ENCODE measurements around the gene FAM174C.

FAM174C gene

DNA sequence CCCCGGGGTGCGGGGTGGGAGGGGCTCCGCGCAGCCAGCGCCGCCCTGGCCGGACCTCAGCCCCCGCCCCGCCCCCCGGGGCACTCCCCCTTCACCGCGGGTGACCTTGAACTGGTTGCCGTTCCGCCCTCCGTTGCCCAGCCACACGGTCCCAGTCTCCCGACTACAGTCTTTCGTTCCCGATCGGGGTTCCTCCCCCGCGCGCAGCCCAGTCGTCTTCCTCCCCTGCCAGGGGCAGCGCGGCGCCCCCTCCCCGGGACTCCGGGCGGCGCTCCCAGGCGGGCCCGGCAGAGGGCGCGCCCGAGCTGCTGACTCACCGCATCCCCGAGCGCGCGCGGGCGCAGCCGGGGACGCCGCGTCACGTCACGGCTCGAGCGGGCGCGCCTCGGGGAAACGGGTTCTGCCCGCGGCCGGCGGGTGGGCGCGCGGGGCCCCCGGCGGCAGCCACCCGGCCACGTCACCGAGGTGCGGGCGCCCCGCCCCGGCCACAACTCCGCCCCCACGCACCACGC, 26.5 kb upstream of the FAM174C start:
- TF ChIP-seq, protein P1, sequence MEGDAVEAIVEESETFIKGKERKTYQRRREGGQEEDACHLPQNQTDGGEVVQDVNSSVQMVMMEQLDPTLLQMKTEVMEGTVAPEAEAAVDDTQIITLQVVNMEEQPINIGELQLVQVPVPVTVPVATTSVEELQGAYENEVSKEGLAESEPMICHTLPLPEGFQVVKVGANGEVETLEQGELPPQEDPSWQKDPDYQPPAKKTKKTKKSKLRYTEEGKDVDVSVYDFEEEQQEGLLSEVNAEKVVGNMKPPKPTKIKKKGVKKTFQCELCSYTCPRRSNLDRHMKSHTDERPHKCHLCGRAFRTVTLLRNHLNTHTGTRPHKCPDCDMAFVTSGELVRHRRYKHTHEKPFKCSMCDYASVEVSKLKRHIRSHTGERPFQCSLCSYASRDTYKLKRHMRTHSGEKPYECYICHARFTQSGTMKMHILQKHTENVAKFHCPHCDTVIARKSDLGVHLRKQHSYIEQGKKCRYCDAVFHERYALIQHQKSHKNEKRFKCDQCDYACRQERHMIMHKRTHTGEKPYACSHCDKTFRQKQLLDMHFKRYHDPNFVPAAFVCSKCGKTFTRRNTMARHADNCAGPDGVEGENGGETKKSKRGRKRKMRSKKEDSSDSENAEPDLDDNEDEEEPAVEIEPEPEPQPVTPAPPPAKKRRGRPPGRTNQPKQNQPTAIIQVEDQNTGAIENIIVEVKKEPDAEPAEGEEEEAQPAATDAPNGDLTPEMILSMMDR (IDR thresholded peaks at IDR 0.05; ENCODE audit: low read depth, low read length): peak; percentile 29
- peak in 1 of 2 donors; percentile 86 for DNase-seq (ENCODE audit: low read depth in 2 of 2)
- H3K4me3 ChIP-seq (replicated peaks in 1 of 2; ENCODE audit: low read depth in 2 of 2, low read length in 2 of 2): peak overlapping the region; percentile 64 to 74

DNA sequence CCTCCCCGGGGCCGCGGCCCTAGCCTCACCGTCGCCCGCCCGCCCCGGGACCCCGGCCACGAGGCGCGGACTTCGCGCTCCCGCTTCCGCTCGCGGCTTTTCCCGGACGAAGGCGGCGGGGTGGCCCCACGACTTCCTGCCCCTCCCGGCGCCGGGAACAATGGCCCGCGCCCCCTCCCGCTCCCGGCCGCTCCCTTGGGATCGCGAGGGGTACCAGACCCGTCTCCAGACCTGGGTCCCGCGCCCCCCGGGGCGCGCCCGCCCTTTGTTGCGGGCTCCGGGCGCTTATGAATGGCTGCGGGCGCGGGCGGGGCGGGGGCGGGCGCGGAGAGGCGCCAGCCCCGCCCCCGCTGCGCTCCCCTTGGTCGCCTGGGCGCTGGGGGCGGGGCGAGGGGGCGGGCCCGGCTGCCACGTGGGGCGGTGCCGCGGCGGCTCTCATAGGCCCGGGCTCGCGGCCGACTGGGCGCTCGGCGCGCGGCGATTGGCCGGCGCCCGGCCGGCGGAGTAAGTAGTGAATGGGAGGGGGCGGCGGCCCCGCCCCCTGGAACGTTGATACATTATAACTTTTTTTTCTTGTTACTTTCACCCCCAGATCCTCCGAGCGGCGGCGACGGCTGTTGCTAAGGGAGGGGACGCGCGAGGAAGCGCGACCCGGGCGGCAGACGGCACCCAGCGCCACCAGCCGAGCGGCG, 25.9 kb upstream of the FAM174C start:
- DNase-seq (ENCODE audit: low read depth in 2 of 2): peak; percentile 96 to 98
- TF ChIP-seq, protein P1 (IDR thresholded peaks at IDR 0.05; ENCODE audit: low read depth, low read length): no peak
- H3K4me3 ChIP-seq (replicated peaks in 1 of 2; ENCODE audit: low read depth in 2 of 2, low read length in 2 of 2): peak overlapping the region; percentile 61 to 74

DNA sequence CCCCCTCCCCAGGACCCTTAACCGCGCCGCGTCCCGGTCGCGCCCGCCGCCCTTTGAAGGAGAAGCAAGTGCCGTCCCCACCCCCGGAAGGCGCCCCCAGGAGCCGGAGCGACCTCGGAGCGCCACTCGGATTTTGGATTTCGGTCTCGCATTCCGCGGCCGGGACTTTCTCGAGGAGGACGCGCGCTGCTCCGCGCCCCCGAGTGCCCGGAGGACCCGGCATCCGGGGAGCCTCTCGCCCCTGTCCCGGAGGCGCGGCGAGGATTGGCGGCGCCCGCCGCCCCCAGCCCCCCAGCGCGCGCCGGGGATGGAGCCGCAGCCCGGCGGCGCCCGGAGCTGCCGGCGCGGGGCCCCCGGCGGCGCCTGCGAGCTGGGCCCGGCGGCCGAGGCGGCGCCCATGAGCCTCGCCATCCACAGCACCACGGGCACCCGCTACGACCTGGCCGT, 25.3 kb upstream of the FAM174C start:
- no peak for DNase-seq (ENCODE audit: low read depth in 2 of 2)
- peak overlapping the region; percentile 67 to 81 for H3K4me3 ChIP-seq (replicated peaks in 1 of 2; ENCODE audit: low read depth in 2 of 2, low read length in 2 of 2)
- TF ChIP-seq, protein P1 (IDR thresholded peaks at IDR 0.05; ENCODE audit: low read depth, low read length): no peak

DNA sequence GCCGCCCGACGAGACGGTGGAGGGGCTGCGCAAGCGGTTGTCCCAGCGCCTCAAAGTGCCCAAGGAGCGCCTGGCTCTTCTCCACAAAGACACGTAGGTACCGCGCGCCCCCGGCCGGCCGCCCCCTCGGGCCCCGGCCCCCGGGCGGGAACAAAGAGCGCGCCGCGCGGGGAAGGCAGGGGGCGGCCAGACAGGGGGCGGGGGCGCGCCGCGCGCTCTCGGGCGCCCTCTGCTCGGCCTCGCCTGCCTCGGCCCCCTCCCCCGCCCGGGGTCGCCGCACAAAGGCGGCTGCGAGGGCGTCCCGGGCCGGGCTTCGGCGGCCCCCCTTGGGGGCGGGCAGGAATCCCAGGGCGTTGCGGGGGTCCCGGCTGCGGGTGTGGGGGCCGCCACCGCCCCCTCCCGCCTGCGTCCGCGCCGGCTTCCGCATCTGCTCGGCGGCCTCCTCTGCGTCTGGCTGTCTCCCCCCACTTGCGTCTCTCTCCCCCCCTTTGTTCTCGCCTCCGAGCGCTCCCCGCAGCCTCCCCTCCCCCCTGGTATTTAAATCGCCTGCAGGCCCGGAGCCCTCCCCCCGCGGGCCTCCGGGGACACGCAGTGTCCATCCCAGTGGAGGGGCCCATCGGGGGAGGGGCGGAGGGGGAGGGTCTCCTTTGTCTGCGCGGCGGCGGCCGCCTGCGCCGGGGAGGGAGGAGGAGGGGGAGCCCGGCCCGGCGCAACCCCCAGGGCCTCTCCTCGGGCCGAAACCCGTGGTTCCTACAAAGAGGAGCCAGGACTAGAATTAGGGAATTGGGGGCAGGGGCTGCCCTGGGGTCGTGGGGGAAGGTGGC, 24.7 kb upstream of the FAM174C start:
- peak overlapping the region; percentile 67 to 81 for H3K4me3 ChIP-seq (replicated peaks in 1 of 2; ENCODE audit: low read depth in 2 of 2, low read length in 2 of 2)
- DNase-seq (ENCODE audit: low read depth in 2 of 2): peak; percentile 65 to 86
- TF ChIP-seq, protein P1 (IDR thresholded peaks at IDR 0.05; ENCODE audit: low read depth, low read length): no peak

DNA sequence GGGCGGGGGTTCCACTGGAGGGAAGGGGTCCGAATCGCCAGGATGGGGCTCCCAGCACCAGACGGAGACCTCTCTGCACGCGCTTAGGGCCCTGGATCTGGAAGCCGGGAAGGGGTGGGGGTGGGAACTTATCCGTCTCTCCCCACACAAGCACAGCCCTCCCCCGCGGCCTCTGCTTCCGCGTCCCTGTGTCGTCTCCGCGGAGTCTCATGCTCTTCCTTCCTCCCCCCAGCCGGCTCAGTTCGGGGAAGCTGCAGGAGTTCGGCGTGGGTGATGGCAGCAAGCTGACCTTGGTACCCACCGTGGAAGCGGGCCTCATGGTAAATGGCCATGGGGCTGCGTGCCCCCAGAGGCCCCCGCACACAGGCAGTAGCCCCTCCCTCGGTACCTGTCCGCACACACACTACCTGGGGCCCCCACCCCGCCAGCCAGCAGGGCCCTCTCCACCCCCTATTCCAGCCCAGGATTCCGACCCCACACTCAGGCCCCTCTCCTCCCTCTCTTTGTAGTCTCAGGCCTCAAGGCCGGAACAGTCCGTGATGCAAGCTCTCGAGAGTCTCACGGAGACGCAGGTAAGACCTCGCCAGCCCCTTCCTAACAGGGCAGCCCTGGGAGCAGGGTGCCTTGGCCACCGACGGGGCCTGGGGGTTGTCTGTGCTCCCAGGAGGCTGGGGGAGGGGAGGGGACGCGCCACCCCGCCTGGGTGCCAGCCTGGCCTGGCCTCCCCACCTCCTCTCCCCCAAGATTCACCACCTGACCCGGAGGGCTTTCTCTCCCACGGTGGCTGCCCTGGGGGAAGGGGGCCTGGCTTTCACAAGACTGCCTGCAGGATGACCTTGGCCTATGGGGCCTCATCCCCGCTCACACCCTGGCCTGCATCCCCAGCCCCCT, 23.8 kb upstream of the FAM174C start:
- DNase-seq (ENCODE audit: low read depth in 2 of 2): peak; percentile 79 to 80
- peak overlapping the region; percentile 67 to 81 for H3K4me3 ChIP-seq (replicated peaks in 1 of 2; ENCODE audit: low read depth in 2 of 2, low read length in 2 of 2)
- TF ChIP-seq, protein P1 (IDR thresholded peaks at IDR 0.05; ENCODE audit: low read depth, low read length): no peak

DNA sequence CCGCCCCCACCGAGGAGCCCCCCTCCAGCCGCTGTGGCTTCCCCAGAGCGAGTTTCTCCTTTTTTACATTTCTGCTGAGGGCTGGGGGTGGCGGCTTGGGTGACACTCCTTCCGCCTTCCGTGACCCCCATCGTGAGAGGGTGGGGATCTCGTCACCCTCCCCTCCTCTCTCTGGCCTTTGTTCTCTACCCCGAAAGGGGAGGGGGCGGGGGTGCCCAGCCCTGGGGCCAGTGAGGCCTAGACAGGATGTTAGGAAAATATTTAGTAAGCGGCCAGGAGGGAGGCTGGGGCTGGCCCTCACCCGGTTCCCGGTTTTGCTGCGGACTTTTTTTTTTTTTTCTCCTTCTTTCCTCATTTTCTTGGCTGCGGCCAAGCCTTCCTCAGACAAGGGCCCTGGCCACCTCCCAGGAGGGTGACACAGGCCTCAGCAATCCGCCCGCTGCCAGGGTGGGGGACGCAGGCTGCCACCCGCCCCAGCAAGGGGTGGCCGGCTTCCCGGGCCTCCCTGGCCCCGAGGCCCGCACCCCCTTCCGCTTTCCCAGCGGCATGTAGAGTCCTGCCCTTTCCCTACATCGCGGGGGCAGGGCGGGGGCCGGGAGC, 23.0 kb upstream of the FAM174C start:
- TF ChIP-seq, protein P1 (IDR thresholded peaks at IDR 0.05; ENCODE audit: low read depth, low read length): no peak
- H3K4me3 ChIP-seq (replicated peaks in 1 of 2; ENCODE audit: low read depth in 2 of 2, low read length in 2 of 2): peak overlapping the region; percentile 67 to 81
- DNase-seq (ENCODE audit: low read depth in 2 of 2): peak; percentile 98 to 99

Measured in cardiac fibroblast (primary cell).